Suprapubic skin (tissue), 4 donors: Measurements from ENCODE around the gene MEX3D. TPM values are rescaled to one million over a fixed set of nuclear protein-coding genes. Genes with fewer than 3 reads are reported as not detected.

ENCODE experiments used
- DNase-seq, 2 donors: peaks; one replicate each; pipeline ENCODE4 v3.0.0-alpha.2; 2019; ENCODE audit warnings: low spot score in 2 of 2
- H3K27ac ChIP-seq: fragments of 200-600 bp; sonication (generic); one replicate; pipeline ENCODE4 v1.5.1; 2019
- H3K27me3 ChIP-seq: fragments of 200-600 bp; sonication (generic); one replicate; pipeline ENCODE4 v1.5.1; 2019
- H3K36me3 ChIP-seq: fragments of 200-600 bp; sonication (generic); one replicate; pipeline ENCODE4 v1.5.1; 2019
- H3K4me1 ChIP-seq: fragments of 200-600 bp; sonication (generic); one replicate; pipeline ENCODE4 v1.5.1; 2019
- H3K4me3 ChIP-seq: fragments of 200-600 bp; sonication (generic); one replicate; pipeline ENCODE4 v1.5.1; 2019; ENCODE audit warnings: mild to moderate bottlenecking
- H3K9me3 ChIP-seq: fragments of 200-600 bp; sonication (generic); one replicate; pipeline ENCODE4 v1.5.1; 2019
- CTCF ChIP-seq, 2 donors: fragments of 200-600 bp in 1 of 2; fragments of 450-650 bp in 1 of 2; sonication (generic) in 1 of 2; IDR thresholded peaks; one replicate each; pipeline ENCODE4 v1.5.1; 2016 to 2019; ENCODE audit warnings: antibody characterized with exemption in 2 of 2, mild to moderate bottlenecking in 1 of 2, moderate library complexity in 1 of 2
- EP300 ChIP-seq: sonication (generic); formaldehyde crosslinking; IDR thresholded peaks from one replicate; pipeline ENCODE4 v1.6.1; 2017; ENCODE audit warnings: antibody characterized with exemption
- POLR2A ChIP-seq, 2 donors: fragments of 450-650 bp; IDR thresholded peaks; one replicate each; pipeline ENCODE4 v1.6.1; 2017; ENCODE audit warnings: antibody characterized with exemption in 2 of 2, mild to moderate bottlenecking in 2 of 2, moderate library complexity in 2 of 2
- POLR2AphosphoS5 ChIP-seq, 3 donors: sonication (generic); formaldehyde crosslinking; IDR thresholded peaks; one replicate each; pipeline ENCODE4 v1.6.1; 2017; ENCODE audit warnings: antibody characterized with exemption in 3 of 3
- WGBS: methylation state at CpG from one replicate; pipeline ENCODE4 v1.1.5; 2018; 5-methylcytosine and 5-hydroxymethylcytosine counted together
- total RNA-seq, 4 donors: library from RNA; depleted of rRNA; stranded (reverse); fragments of >200 nt; gene quantifications; one replicate each; pipeline ENCODE4 v1.1.0, GENCODE V29; 2016

The MEX3D gene
- total RNA-seq, 4 donors from 2014 or later: 20.1 to 36.4 (median 26.9) TPM

GRCh38 chr19:1609680-1610474 is 41.8 kb upstream of the MEX3D start:
- H3K27ac ChIP-seq: no peak overlapping the region
- H3K4me1 ChIP-seq: peaks cover 14% of the 10 kb centered on the region
- 93% methylated on average over 9 of the region's 16 CpGs for WGBS
- H3K9me3 ChIP-seq: no peaks in the 10 kb centered on the region
- TF ChIP-seq POLR2A (IDR thresholded peaks at IDR 0.05) (no peak), CTCF (IDR thresholded peaks at IDR 0.05) (no peak), EP300 (no peak), POLR2AphosphoS5 (IDR thresholded peaks at IDR 0.05) (no peak)
- H3K36me3 ChIP-seq: peaks cover 53% of the 10 kb centered on the region
- no peaks in the 10 kb centered on the region for H3K27me3 ChIP-seq
- DNase-seq: no peak
- H3K4me3 ChIP-seq: no peak overlapping the region

GRCh38 chr19:1609103-1609396 is 40.9 kb upstream of the MEX3D start:
- WGBS: 33% methylated on average over 10 of the region's 10 CpGs
- DNase-seq: no peak
- TF ChIP-seq CTCF (IDR thresholded peaks at IDR 0.05) (no peak), EP300 (no peak), POLR2AphosphoS5 (IDR thresholded peaks at IDR 0.05) (no peak), POLR2A (IDR thresholded peaks at IDR 0.05) (no peak)
- Histone ChIP-seq H3K27me3 (no peaks in the 10 kb centered on the region), H3K4me3 (no peak overlapping the region), H3K27ac (no peak overlapping the region), H3K9me3 (no peaks in the 10 kb centered on the region), H3K36me3 (peaks cover 45% of the 10 kb centered on the region), H3K4me1 (peaks cover 22% of the 10 kb centered on the region)

- H3K27ac ChIP-seq: no peak overlapping the region
Measured at GRCh38 chr19:1608359-1609102, 40.4 kb upstream of the MEX3D start.

GRCh38 chr19:1606138-1606651 is 38.1 kb upstream of the MEX3D start:
- Histone ChIP-seq H3K4me3 (peak overlapping the region; percentile 70), H3K36me3 (peaks cover 22% of the 10 kb centered on the region), H3K27me3 (no peaks in the 10 kb centered on the region), H3K27ac (peak overlapping the region; percentile 85), H3K4me1 (peaks cover 40% of the 10 kb centered on the region), H3K9me3 (no peaks in the 10 kb centered on the region)
- DNase-seq: no peak
- WGBS: 15% methylated on average over 16 of the region's 16 CpGs
- TF ChIP-seq POLR2AphosphoS5 (IDR thresholded peaks at IDR 0.05): no peak
- TF ChIP-seq POLR2A (IDR thresholded peaks at IDR 0.05): no peak
- TF ChIP-seq CTCF (IDR thresholded peaks at IDR 0.05): no peak
- TF ChIP-seq EP300: no peak

More at GRCh38 chr19:1608359-1609102, 40.4 kb upstream of the MEX3D start:
- H3K27me3 ChIP-seq: no peaks in the 10 kb centered on the region
- TF ChIP-seq POLR2AphosphoS5 (IDR thresholded peaks at IDR 0.05): no peak
- no peak for TF ChIP-seq POLR2A (IDR thresholded peaks at IDR 0.05)
- TF ChIP-seq CTCF (IDR thresholded peaks at IDR 0.05): no peak
- TF ChIP-seq EP300: no peak
- peaks cover 39% of the 10 kb centered on the region for H3K36me3 ChIP-seq
- H3K4me1 ChIP-seq: peaks cover 27% of the 10 kb centered on the region
- H3K4me3 ChIP-seq: no peak overlapping the region
- 54% methylated on average over 10 of the region's 23 CpGs for WGBS
- no peak for DNase-seq
- no peaks in the 10 kb centered on the region for H3K9me3 ChIP-seq
